Measurements from ENCODE around the gene SELENBP1.

The SELENBP1 gene

DNA sequence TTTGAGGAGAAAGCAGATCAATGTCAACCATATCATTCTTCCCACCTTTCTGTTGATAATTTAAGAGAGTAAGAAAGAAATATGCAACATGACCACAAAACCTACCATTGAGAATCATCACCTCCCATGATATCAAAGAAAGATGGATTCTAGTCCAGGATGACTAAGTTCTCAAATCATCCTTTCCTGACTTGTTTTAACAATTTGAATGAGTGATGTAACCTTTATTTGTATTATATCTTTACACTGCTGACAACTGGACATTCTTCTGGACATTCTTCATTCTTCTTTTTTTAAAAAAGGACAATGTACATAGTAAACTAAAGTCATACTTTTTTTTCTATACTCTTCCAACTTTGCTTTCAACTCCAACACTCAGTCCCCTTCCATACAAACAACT is 36.4 kb upstream of the SELENBP1 start:
- H3K36me3 ChIP-seq (replicated peaks) = peaks cover 71% of the 10 kb centered on the region
- no peaks in the 10 kb centered on the region for H3K27me3 ChIP-seq (replicated peaks)
- H3K27ac ChIP-seq = no peak overlapping the region
- no peak for DNase-seq
- in situ Hi-C loops (cut with HindIII; ENCODE audit: low pct_ligation_motif_present, low sequenced_read_pairs) = no loop called here
- H3K4me3 ChIP-seq (ENCODE audit: low read depth, low read length) = no peak overlapping the region
- TF ChIP-seq, protein P1, sequence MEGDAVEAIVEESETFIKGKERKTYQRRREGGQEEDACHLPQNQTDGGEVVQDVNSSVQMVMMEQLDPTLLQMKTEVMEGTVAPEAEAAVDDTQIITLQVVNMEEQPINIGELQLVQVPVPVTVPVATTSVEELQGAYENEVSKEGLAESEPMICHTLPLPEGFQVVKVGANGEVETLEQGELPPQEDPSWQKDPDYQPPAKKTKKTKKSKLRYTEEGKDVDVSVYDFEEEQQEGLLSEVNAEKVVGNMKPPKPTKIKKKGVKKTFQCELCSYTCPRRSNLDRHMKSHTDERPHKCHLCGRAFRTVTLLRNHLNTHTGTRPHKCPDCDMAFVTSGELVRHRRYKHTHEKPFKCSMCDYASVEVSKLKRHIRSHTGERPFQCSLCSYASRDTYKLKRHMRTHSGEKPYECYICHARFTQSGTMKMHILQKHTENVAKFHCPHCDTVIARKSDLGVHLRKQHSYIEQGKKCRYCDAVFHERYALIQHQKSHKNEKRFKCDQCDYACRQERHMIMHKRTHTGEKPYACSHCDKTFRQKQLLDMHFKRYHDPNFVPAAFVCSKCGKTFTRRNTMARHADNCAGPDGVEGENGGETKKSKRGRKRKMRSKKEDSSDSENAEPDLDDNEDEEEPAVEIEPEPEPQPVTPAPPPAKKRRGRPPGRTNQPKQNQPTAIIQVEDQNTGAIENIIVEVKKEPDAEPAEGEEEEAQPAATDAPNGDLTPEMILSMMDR (IDR thresholded peaks at IDR 0.05; ENCODE audit: low read depth, low read length, missing control alignments) = no peak

DNA sequence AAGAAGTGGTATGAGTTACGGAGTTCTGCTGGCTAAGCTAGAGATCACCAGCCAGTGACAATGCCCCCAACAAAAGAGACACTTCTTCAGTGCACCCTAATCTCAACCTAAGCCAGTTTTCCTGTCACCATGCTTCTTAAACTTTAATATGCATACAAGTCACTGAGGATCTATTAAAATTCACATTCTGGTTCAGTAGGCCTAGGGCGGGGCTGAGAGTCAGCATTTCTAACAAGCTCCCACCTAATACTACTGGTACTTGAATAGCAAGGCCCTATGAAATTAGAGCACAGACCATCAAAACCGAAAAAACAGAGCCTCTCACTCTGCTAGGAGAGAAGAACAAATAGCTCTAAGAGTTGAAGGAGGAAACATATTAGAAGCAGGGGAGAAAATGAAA is 34.8 kb upstream of the SELENBP1 start:
- Histone ChIP-seq H3K27me3 (replicated peaks) (no peaks in the 10 kb centered on the region), H3K4me3 (ENCODE audit: low read depth, low read length) (no peak overlapping the region), H3K27ac (no peak overlapping the region), H3K36me3 (replicated peaks) (peaks cover 81% of the 10 kb centered on the region)
- in situ Hi-C loops (cut with HindIII; ENCODE audit: low pct_ligation_motif_present, low sequenced_read_pairs) = no loop called here
- DNase-seq = no peak
- TF ChIP-seq, protein P1 (IDR thresholded peaks at IDR 0.05; ENCODE audit: low read depth, low read length, missing control alignments) = no peak

DNA sequence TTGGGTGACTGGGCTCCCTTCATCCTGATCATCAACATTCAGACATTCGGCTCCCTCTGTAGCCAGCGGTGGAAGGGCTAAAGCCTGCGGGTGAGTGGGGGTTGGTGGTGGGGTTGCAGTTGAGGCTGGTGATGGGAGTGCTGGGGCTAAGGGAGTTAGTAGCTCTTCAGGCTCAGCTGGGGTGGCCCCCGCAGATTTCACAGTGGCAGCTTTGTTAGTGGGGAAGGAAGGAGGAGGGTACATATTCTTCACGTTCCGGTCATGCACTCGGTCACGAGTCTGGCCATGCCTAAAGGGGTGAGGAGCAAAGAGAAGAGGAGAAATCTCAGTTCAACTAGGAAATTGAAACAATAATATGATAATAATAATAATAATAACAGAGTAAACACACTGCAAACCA is 33.7 kb upstream of the SELENBP1 start:
- no peak overlapping the region for H3K4me3 ChIP-seq (ENCODE audit: low read depth, low read length)
- peaks cover 83% of the 10 kb centered on the region for H3K36me3 ChIP-seq (replicated peaks)
- in situ Hi-C loops (cut with HindIII; ENCODE audit: low pct_ligation_motif_present, low sequenced_read_pairs) = no loop called here
- no peak overlapping the region for H3K27ac ChIP-seq
- TF ChIP-seq, protein P1 (IDR thresholded peaks at IDR 0.05; ENCODE audit: low read depth, low read length, missing control alignments) = no peak
- H3K27me3 ChIP-seq (replicated peaks) = no peaks in the 10 kb centered on the region
- DNase-seq = no peak

DNA sequence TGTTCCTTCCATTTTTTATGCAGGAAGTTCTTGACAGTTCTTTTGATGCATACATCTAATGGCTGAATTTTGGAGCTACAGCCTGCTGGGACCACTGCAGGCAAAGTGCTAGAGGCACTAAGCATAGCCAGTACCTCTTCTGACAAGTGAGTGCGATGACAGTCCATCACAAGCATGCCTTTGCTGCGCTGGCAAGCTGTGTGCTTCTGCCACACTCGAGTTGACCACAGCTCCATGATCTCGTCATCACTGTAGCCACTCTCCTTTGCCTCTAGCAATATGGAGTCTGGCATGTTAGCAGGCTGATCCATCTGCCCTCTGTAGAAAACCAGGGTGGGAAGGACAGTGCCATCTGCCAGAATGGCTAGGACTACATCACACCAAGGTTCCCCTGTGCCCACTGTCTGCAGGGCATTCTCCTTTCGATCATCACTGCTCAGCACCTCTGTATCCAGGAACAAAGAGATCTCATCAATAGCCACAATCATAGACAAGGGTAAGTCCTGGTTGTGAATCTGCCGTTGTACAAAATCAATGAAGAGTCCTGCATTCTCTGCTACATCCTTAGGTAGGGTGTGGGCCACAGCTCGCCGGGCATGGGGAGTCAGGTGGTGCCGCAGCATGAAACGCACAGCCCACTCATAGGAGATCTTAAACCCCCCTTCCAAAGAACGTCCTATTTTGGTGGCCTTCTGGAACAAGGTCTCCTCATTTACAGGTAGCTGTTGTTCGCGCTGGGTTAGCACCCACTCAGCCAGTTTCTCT is 32.9 kb upstream of the SELENBP1 start:
- Histone ChIP-seq H3K27ac (no peak overlapping the region), H3K27me3 (replicated peaks) (no peaks in the 10 kb centered on the region), H3K36me3 (replicated peaks) (peaks cover 83% of the 10 kb centered on the region), H3K4me3 (ENCODE audit: low read depth, low read length) (no peak overlapping the region)
- no peak for DNase-seq
- in situ Hi-C loops (cut with HindIII; ENCODE audit: low pct_ligation_motif_present, low sequenced_read_pairs) = no loop called here
- TF ChIP-seq, protein P1 (IDR thresholded peaks at IDR 0.05; ENCODE audit: low read depth, low read length, missing control alignments) = no peak

DNA sequence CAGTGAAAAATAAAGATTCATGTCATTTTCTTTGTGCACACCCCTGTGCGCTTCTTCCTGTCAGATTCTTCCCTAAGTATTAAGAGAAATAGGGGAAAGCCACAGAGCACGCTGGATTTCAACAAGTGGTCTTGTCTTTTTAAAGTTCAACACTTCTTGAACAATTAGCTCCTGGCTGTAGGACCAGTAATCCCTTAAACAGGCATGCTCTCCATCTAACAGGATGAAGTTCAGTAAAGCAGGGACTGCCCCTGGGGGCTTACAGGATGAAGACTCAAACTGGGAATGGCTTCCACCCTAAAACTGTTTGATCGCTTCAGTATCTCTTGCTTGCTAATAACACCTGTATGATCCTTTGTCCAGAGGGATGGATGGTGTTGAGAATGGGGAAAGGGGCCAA is 31.1 kb upstream of the SELENBP1 start:
- Histone ChIP-seq H3K36me3 (replicated peaks) (peaks cover 67% of the 10 kb centered on the region), H3K27ac (no peak overlapping the region), H3K4me3 (ENCODE audit: low read depth, low read length) (no peak overlapping the region), H3K27me3 (replicated peaks) (no peaks in the 10 kb centered on the region)
- DNase-seq = no peak
- TF ChIP-seq, protein P1 (IDR thresholded peaks at IDR 0.05; ENCODE audit: low read depth, low read length, missing control alignments) = no peak
- in situ Hi-C loops (cut with HindIII; ENCODE audit: low pct_ligation_motif_present, low sequenced_read_pairs) = no loop called here

DNA sequence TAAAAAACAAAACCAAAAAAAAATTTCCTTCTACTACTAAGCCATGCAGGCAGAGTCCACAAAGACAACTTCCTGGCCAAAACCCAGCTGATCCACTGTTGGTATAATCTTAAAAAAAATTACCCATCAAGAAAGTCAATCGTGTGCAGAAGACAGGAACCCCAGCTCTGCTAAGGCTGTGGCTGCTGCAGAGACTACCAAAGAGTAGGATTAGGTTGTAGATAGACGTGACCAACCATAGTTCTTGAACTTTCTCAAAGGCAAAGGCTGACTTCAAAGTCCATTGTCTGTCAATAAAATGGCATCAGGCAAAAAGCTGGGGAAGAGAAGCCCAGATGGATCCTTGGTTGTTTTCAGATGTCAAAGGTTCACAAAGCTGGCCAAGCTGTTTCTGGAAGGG is 30.3 kb upstream of the SELENBP1 start:
- Histone ChIP-seq H3K27ac (no peak overlapping the region), H3K4me3 (ENCODE audit: low read depth, low read length) (no peak overlapping the region), H3K36me3 (replicated peaks) (peaks cover 60% of the 10 kb centered on the region), H3K27me3 (replicated peaks) (no peaks in the 10 kb centered on the region)
- TF ChIP-seq, protein P1 (IDR thresholded peaks at IDR 0.05; ENCODE audit: low read depth, low read length, missing control alignments) = no peak
- no peak for DNase-seq
- in situ Hi-C loops (cut with HindIII; ENCODE audit: low pct_ligation_motif_present, low sequenced_read_pairs) = no loop called here
